Thymus (tissue), 11 donors: ENCODE data around the gene OR2AP1. TPM values are rescaled to one million over a fixed set of nuclear protein-coding genes. Genes with fewer than 3 reads are reported as not detected.

Experiments used
- DNase-seq, 9 donors: peaks; one replicate each; pipeline ENCODE4 v3.0.0-alpha.2; 2013; ENCODE audit warnings: low spot score in 9 of 9, low read depth in 6 of 9, missing footprints in 1 of 9
- H3K27ac ChIP-seq, 2 donors: one replicate each; pipeline ENCODE4 v1.5.1; 2013; ENCODE audit warnings: control low read depth in 1 of 2, low read depth in 1 of 2, low read length in 1 of 2, mild to moderate bottlenecking in 1 of 2, moderate library complexity in 1 of 2
- H3K27me3 ChIP-seq, 2 donors: one replicate each; pipeline ENCODE4 v1.5.1; 2013; ENCODE audit warnings: low read length in 1 of 2; ENCODE audit not compliant: control insufficient read depth in 2 of 2, insufficient read depth in 1 of 2
- H3K36me3 ChIP-seq, 2 donors: one replicate each; pipeline ENCODE4 v1.5.1; 2013; ENCODE audit warnings: low read length in 1 of 2, mild to moderate bottlenecking in 1 of 2, moderate library complexity in 1 of 2; ENCODE audit not compliant: control insufficient read depth in 2 of 2, insufficient read depth in 2 of 2
- H3K4me1 ChIP-seq, 2 donors: one replicate each; pipeline ENCODE4 v1.5.1; 2013; ENCODE audit warnings: low read length in 2 of 2; ENCODE audit not compliant: control insufficient read depth in 2 of 2, insufficient read depth in 2 of 2
- H3K4me3 ChIP-seq, 2 donors: one replicate each; pipeline ENCODE4 v1.5.1; 2013; ENCODE audit warnings: low read length in 2 of 2, control low read depth in 1 of 2, mild to moderate bottlenecking in 1 of 2
- H3K9me3 ChIP-seq, 2 donors: one replicate each; pipeline ENCODE4 v1.5.1; 2013; ENCODE audit warnings: low read length in 1 of 2, mild to moderate bottlenecking in 1 of 2; ENCODE audit not compliant: control insufficient read depth in 2 of 2, insufficient read depth in 1 of 2
- whole genome bisulfite sequencing: extraction: QIAGEN DNeasy Blood & Tissue Kit; methylation state at CpG from one replicate; pipeline ENCODE4 v1.1.7; 2013; 5-methylcytosine and 5-hydroxymethylcytosine counted together
- polyA plus RNA-seq: library from polyadenylated mRNA; stranded (reverse); fragments of 200-250 nt; gene quantifications from one replicate; pipeline ENCODE4 v1.2.3, GENCODE V29; 2013
- total RNA-seq: library from RNA; stranded (reverse); fragments of 120-200 nt; gene quantifications from one replicate; pipeline ENCODE4 v1.2.4, GENCODE V29; 2013
- donor health status: healthy.

OR2AP1 gene
- total and polyA plus RNA-seq, 2 donors, result 0.02 TPM; not detected in 1

- Histone ChIP-seq H3K27me3 (no peaks in the 10 kb centered on the region), H3K27ac (no peak overlapping the region), H3K9me3 (no peaks in the 10 kb centered on the region), H3K4me3 (no peak overlapping the region), H3K4me1 (no peaks in the 10 kb centered on the region), H3K36me3 (no peaks in the 10 kb centered on the region)
- WGBS, result 80% methylated on average over 8 of the region's 8 CpGs
- no peak for DNase-seq
These were observed 35.7 kb downstream of the OR2AP1 start for GRCh38 chr12:55607821-55608594.

- no peak for DNase-seq
- no peaks in the 10 kb centered on the region for H3K27me3 ChIP-seq
- WGBS, result 90% methylated on average over 1 of the region's 1 CpG
- no peaks in the 10 kb centered on the region for H3K36me3 ChIP-seq
- H3K4me1 ChIP-seq, result no peaks in the 10 kb centered on the region
- no peak overlapping the region for H3K27ac ChIP-seq
- H3K9me3 ChIP-seq, result no peaks in the 10 kb centered on the region
- no peak overlapping the region for H3K4me3 ChIP-seq
These were observed 38.3 kb downstream of the OR2AP1 start for GRCh38 chr12:55610598-55610997.

- WGBS, result 86% methylated on average over 2 of the region's 2 CpGs
- no peaks in the 10 kb centered on the region for H3K4me1 ChIP-seq
- no peak overlapping the region for H3K27ac ChIP-seq
- H3K4me3 ChIP-seq, result no peak overlapping the region
- DNase-seq, result no peak
- H3K36me3 ChIP-seq, result no peaks in the 10 kb centered on the region
- peaks cover 0 to 5% of the 10 kb centered on the region in 2 donors for H3K9me3 ChIP-seq
- no peaks in the 10 kb centered on the region for H3K27me3 ChIP-seq
These were observed 40.4 kb downstream of the OR2AP1 start for GRCh38 chr12:55612646-55613045.

- Histone ChIP-seq H3K27ac (no peak overlapping the region), H3K36me3 (no peaks in the 10 kb centered on the region), H3K9me3 (peaks cover 0 to 5% of the 10 kb centered on the region in 2 donors), H3K27me3 (no peaks in the 10 kb centered on the region), H3K4me3 (no peak overlapping the region), H3K4me1 (no peaks in the 10 kb centered on the region)
- no peak for DNase-seq
- WGBS, result 97% methylated on average over 1 of the region's 1 CpG
These were observed 42.5 kb downstream of the OR2AP1 start for GRCh38 chr12:55614764-55615163.

- peaks cover 0 to 5% of the 10 kb centered on the region in 2 donors for H3K9me3 ChIP-seq
- peaks cover 0 to 2% of the 10 kb centered on the region in 2 donors for H3K27me3 ChIP-seq
- no peak overlapping the region for H3K27ac ChIP-seq
- H3K4me3 ChIP-seq, result no peak overlapping the region
- no peaks in the 10 kb centered on the region for H3K4me1 ChIP-seq
- 8% methylated on average over 6 of the region's 6 CpGs for WGBS
- DNase-seq, result peak; percentile 45 to 87 (median 67)
- H3K36me3 ChIP-seq, result no peaks in the 10 kb centered on the region
These were observed 47.3 kb downstream of the OR2AP1 start for GRCh38 chr12:55619354-55620138.

- Histone ChIP-seq H3K4me3 (no peak overlapping the region), H3K36me3 (no peaks in the 10 kb centered on the region), H3K27me3 (peaks cover 0 to 2% of the 10 kb centered on the region in 2 donors), H3K9me3 (no peaks in the 10 kb centered on the region), H3K4me1 (no peaks in the 10 kb centered on the region), H3K27ac (no peak overlapping the region)
- DNase-seq, result no peak
These were observed 51.8 kb downstream of the OR2AP1 start for GRCh38 chr12:55624056-55624455.

Other genes with a start within 250 kb of the OR2AP1 start
- gene OR6C3, start 241.7 kb upstream of the OR2AP1 start, total RNA-seq, result not detected
- gene OR6C3, start 241.7 kb upstream of the OR2AP1 start, polyA plus RNA-seq, result not detected
- not detected for gene OR6C75, start 209.5 kb upstream of the OR2AP1 start, total RNA-seq
- not detected for gene OR6C75, start 209.5 kb upstream of the OR2AP1 start, polyA plus RNA-seq
- not detected for gene OR6C65, start 171.9 kb upstream of the OR2AP1 start, total RNA-seq
- gene OR6C65, start 171.9 kb upstream of the OR2AP1 start, polyA plus RNA-seq, result 0.02 TPM
- not detected for gene OR6C76, start 146.2 kb upstream of the OR2AP1 start, total RNA-seq
- gene OR6C76, start 146.2 kb upstream of the OR2AP1 start, polyA plus RNA-seq, result not detected
- not detected for gene OR6C2, start 128.4 kb upstream of the OR2AP1 start, total RNA-seq
- gene OR6C2, start 128.4 kb upstream of the OR2AP1 start, polyA plus RNA-seq, result not detected
- not detected for gene OR6C70, start 102.3 kb upstream of the OR2AP1 start, total RNA-seq
- not detected for gene OR6C70, start 102.3 kb upstream of the OR2AP1 start, polyA plus RNA-seq
- gene OR6C68, start 80.1 kb upstream of the OR2AP1 start, total RNA-seq, result not detected
- not detected for gene OR6C68, start 80.1 kb upstream of the OR2AP1 start, polyA plus RNA-seq
- gene OR6C4, start 22.9 kb upstream of the OR2AP1 start, total RNA-seq, result not detected
- not detected for gene OR6C4, start 22.9 kb upstream of the OR2AP1 start, polyA plus RNA-seq
- not detected for gene OR10P1, start 64.4 kb downstream of the OR2AP1 start, total RNA-seq
- 0.05 TPM for gene OR10P1, start 64.4 kb downstream of the OR2AP1 start, polyA plus RNA-seq
- gene ITGA7, start 135.4 kb downstream of the OR2AP1 start, total RNA-seq, result 2.8 TPM
- 18.7 TPM for gene ITGA7, start 135.4 kb downstream of the OR2AP1 start, polyA plus RNA-seq
- 168 TPM for gene BLOC1S1, start 143.6 kb downstream of the OR2AP1 start, total RNA-seq
- gene BLOC1S1, start 143.6 kb downstream of the OR2AP1 start, polyA plus RNA-seq, result 190 TPM
- 1.8 TPM for gene RDH5, start 147.9 kb downstream of the OR2AP1 start, total RNA-seq
- 7.6 TPM for gene RDH5, start 147.9 kb downstream of the OR2AP1 start, polyA plus RNA-seq
- gene CD63, start 156.5 kb downstream of the OR2AP1 start, total RNA-seq, result 221 TPM
- gene CD63, start 156.5 kb downstream of the OR2AP1 start, polyA plus RNA-seq, result 598 TPM
- 1.9 TPM for gene GDF11, start 170.7 kb downstream of the OR2AP1 start, total RNA-seq
- 2.8 TPM for gene GDF11, start 170.7 kb downstream of the OR2AP1 start, polyA plus RNA-seq
- 141 TPM for gene SARNP, start 245.3 kb downstream of the OR2AP1 start, total RNA-seq
- 112 TPM for gene SARNP, start 245.3 kb downstream of the OR2AP1 start, polyA plus RNA-seq
- gene ORMDL2, start 245.6 kb downstream of the OR2AP1 start, total RNA-seq, result 32.9 TPM
- 36.3 TPM for gene ORMDL2, start 245.6 kb downstream of the OR2AP1 start, polyA plus RNA-seq